OCI-LY7 (cell line): ENCODE results near the gene BCL2L15. TPM values are rescaled to one million over a fixed set of nuclear protein-coding genes. Genes with fewer than 3 reads are reported as not detected.

Experiments used
- BruUV-seq: library from RNA; stranded (reverse); fragments of 400-500 nt; replicated peaks from 2 replicates; lab custom pipeline; 2021; lab: Mats Ljungman, UMichigan
- CTCF ChIA-PET: fragments of 300-600 bp; sonication (Branson Sonifier 250); formaldehyde crosslinking; loops from one replicate; lab custom pipeline; 2022; ENCODE audit warnings: antibody characterized with exemption; ENCODE audit not compliant: unreplicated experiment; lab: Charles Lee
- POLR2A ChIA-PET: fragments of 300-600 bp; sonication (Branson Sonifier 250); formaldehyde crosslinking; loops from one replicate; lab custom pipeline; 2022; ENCODE audit warnings: antibody characterized with exemption; lab: Charles Lee
- DNase-seq: peaks from one replicate; pipeline ENCODE4 v3.0.0-alpha.2; 2015; ENCODE audit warnings: low spot score
- H2AFZ ChIP-seq: fragments of 200-600 bp; sonication (generic), shearing (Covaris generic); 2 replicates; pipeline ENCODE4 v1.6.1; 2014; ENCODE audit warnings: mild to moderate bottlenecking, antibody characterized with exemption, low read length, moderate library complexity
- H3K27ac ChIP-seq: fragments of 200-600 bp; sonication (generic); 2 replicates; pipeline ENCODE4 v1.5.1; 2014; ENCODE audit warnings: mixed run types, low read depth, mild to moderate bottlenecking, moderate library complexity, low read length, inconsistent platforms; ENCODE audit not compliant: poor library complexity, severe bottlenecking
- H3K36me3 ChIP-seq: fragments of 200-600 bp; sonication (generic); 2 replicates; pipeline ENCODE4 v1.6.1; 2014; ENCODE audit warnings: mild to moderate bottlenecking, antibody characterized with exemption, low read length, moderate library complexity, mixed read lengths; ENCODE audit not compliant: insufficient read depth
- H3K4me1 ChIP-seq: fragments of 200-600 bp; sonication (generic); 2 replicates; pipeline ENCODE4 v1.5.1; 2014; ENCODE audit warnings: mild to moderate bottlenecking, low read length; ENCODE audit not compliant: insufficient read depth, poor library complexity, severe bottlenecking
- H3K4me2 ChIP-seq: fragments of 200-600 bp; sonication (generic); 2 replicates; pipeline ENCODE4 v1.6.1; 2014; ENCODE audit warnings: mild to moderate bottlenecking, low read length
- H3K4me3 ChIP-seq: fragments of 200-600 bp; sonication (generic); 2 replicates; pipeline ENCODE4 v1.5.1; 2014; ENCODE audit warnings: mild to moderate bottlenecking, low read depth, low read length; ENCODE audit not compliant: poor library complexity, severe bottlenecking
- H3K79me2 ChIP-seq: fragments of 200-600 bp; sonication (generic); 2 replicates; pipeline ENCODE4 v1.6.1; 2016; ENCODE audit warnings: low read depth, mild to moderate bottlenecking, low read length, moderate library complexity, mixed read lengths; ENCODE audit not compliant: insufficient read depth
- H3K9me2 ChIP-seq: fragments of 200-600 bp; sonication (generic); 2 replicates; pipeline ENCODE4 v1.6.1; 2016; ENCODE audit warnings: mild to moderate bottlenecking, low read length, mixed read lengths; ENCODE audit not compliant: insufficient read depth
- H3K9me3 ChIP-seq: fragments of 200-600 bp; sonication (generic); 2 replicates; pipeline ENCODE4 v1.6.1; 2014; ENCODE audit warnings: mild to moderate bottlenecking, mixed run types, low read length, mixed read lengths
- H4K20me1 ChIP-seq: fragments of 200-600 bp; sonication (generic); 2 replicates; pipeline ENCODE4 v1.6.1; 2014; ENCODE audit warnings: mild to moderate bottlenecking, antibody characterized with exemption, low read length, moderate library complexity, mixed read lengths; ENCODE audit not compliant: insufficient read depth
- EZH2phosphoT487 ChIP-seq: fragments of 200-600 bp; sonication (generic); IDR thresholded peaks from 2 replicates; pipeline ENCODE4 v1.6.1; 2018; ENCODE audit warnings: low read depth, borderline replicate concordance, mild to moderate bottlenecking, mixed run types, antibody characterized with exemption, low read length, moderate library complexity, mixed read lengths
- intact Hi-C: fragments of 100-400 bp; cut with micrococcal nuclease; formaldehyde crosslinking; loops from one replicate; pipeline ENCODE4 v1.10.0; 2022; ENCODE audit not compliant: unreplicated experiment
- total RNA-seq, 2 experiments: library from RNA; depleted of rRNA in 1 of 2; stranded (reverse); fragments of >200 nt in 1 of 2; shearing (Covaris generic) in 1 of 2; gene quantifications; 2 replicates each; pipeline ENCODE4 v1.2.3, GENCODE V29; 2014 to 2022
- TF ChIP-seq, protein P1 (sequence below): fragments of 200-600 bp; sonication (generic); conservative IDR thresholded peaks from 2 replicates; pipeline ENCODE4 v1.5.1; 2014; ENCODE audit warnings: mild to moderate bottlenecking, antibody characterized with exemption, low read length, moderate library complexity, mixed read lengths

BCL2L15 gene
- total RNA-seq, 2 experiments from 2014 or later, result 0.82 to 1.1 TPM

DNA sequence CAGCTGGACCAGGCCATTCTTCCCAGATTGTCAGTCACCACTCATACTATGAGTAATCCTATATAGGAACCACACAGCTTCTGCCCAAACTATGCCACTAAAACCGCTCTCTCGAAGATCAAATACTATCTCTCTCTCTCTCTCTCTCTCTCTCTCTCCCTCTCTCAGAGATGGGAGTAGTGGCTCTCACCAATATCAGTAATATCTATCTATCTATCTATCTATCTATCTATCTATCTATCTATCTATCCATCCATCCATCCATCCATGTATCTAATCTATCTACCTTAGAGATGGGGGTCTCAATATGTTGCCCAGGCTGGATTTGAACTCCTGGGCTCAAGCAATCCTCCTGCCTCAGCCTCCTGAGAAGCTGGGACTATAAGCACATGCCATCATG, 37.1 kb upstream of the BCL2L15 start:
- Histone ChIP-seq H3K27ac (no peak overlapping the region), H3K9me3 (no peaks in the 10 kb centered on the region), H3K9me2 (no peaks in the 10 kb centered on the region), H3K4me3 (no peak overlapping the region), H3K4me1 (peaks cover 20% of the 10 kb centered on the region), H3K36me3 (no peaks in the 10 kb centered on the region), H4K20me1 (no peaks in the 10 kb centered on the region), H3K4me2 (no peak overlapping the region), H2AFZ (no peak overlapping the region), H3K79me2 (no peaks in the 10 kb centered on the region)
- intact Hi-C loops, result no loop called here
- BruUV-seq, result no TSS peak
- ChIA-PET CTCF (no interaction called here), POLR2A (interaction anchor here (0.6 to 0.9 kb wide), 4 partner anchors 10 to 88 kb away, joined by 3 to 6 read pairs (median 3); no protein-coding TSS in a partner anchor)
- TF ChIP-seq EZH2phosphoT487, result no peak
- TF ChIP-seq, protein P1, sequence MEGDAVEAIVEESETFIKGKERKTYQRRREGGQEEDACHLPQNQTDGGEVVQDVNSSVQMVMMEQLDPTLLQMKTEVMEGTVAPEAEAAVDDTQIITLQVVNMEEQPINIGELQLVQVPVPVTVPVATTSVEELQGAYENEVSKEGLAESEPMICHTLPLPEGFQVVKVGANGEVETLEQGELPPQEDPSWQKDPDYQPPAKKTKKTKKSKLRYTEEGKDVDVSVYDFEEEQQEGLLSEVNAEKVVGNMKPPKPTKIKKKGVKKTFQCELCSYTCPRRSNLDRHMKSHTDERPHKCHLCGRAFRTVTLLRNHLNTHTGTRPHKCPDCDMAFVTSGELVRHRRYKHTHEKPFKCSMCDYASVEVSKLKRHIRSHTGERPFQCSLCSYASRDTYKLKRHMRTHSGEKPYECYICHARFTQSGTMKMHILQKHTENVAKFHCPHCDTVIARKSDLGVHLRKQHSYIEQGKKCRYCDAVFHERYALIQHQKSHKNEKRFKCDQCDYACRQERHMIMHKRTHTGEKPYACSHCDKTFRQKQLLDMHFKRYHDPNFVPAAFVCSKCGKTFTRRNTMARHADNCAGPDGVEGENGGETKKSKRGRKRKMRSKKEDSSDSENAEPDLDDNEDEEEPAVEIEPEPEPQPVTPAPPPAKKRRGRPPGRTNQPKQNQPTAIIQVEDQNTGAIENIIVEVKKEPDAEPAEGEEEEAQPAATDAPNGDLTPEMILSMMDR, result no peak
- DNase-seq, result no peak

DNA sequence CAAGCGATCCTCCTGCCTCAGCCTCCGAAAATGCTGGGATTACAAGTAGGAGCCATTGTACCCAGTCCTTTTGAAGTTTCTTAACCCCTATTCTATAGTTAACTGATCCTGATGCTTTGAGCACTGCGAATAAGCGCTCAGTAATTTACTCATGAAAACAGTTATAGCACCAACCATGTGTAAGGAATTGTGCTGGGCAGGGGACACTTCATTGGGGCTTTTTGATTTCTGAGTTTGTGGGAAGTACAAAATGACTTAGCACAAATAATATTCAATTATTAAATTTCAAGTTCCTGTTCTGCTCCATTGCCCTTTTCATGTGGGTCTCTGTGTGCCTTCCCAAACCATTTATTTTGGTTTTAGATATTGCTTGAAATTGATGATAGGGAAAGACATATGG, 35.6 kb upstream of the BCL2L15 start:
- intact Hi-C loops, result no loop called here
- TF ChIP-seq, protein P1, result no peak
- no peak for TF ChIP-seq EZH2phosphoT487
- no peak overlapping the region for H3K4me3 ChIP-seq

DNA sequence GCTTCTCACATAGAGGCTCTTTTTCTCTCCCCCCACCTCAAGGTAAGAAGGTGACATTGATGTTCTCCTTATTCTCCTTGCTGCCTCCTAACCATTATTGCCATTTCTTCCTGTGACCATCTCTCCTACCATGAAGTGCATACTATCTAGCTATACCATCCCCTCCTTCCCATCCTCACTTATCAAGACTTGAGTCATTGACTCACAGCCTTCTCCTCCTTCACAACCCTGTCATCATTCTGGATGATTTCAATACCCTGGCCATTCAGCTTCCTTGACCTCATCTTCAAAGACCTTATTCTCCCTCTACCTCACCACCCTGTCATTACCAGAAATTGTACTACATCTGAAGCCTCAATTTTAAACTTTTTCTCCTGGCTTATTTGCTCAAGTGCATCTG, 30.9 kb upstream of the BCL2L15 start:
- intact Hi-C loops, result no loop called here
- POLR2A ChIA-PET, result interaction anchor here (0.8 to 1.2 kb wide), 4 partner anchors 13 to 51 kb away, joined by 3 to 5 read pairs (median 3); no protein-coding TSS in a partner anchor
- Histone ChIP-seq H3K36me3 (peaks cover 30% of the 10 kb centered on the region), H3K4me2 (no peak overlapping the region), H3K4me3 (no peak overlapping the region), H3K79me2 (0 out of 2 replicates have a peak, but pooled peaks cover 3% of the 10 kb centered on the region), H3K27ac (no peak overlapping the region), H3K4me1 (peaks cover 11% of the 10 kb centered on the region), H3K9me2 (no peaks in the 10 kb centered on the region), H2AFZ (no peak overlapping the region), H4K20me1 (no peaks in the 10 kb centered on the region), H3K9me3 (no peaks in the 10 kb centered on the region)
- CTCF ChIA-PET, result interaction anchor here (0.8 kb wide), 1 partner anchor 12 kb away, joined by 3 read pairs; no protein-coding TSS in a partner anchor
- TF ChIP-seq EZH2phosphoT487, result no peak
- TF ChIP-seq, protein P1, result no peak
- no peak for DNase-seq
- no TSS peak for BruUV-seq

More for the DNA sequence above, 35.6 kb upstream of the BCL2L15 start:
- Histone ChIP-seq H2AFZ (no peak overlapping the region), H3K9me2 (no peaks in the 10 kb centered on the region), H3K4me2 (no peak overlapping the region), H3K27ac (no peak overlapping the region), H3K79me2 (no peaks in the 10 kb centered on the region), H3K36me3 (no peaks in the 10 kb centered on the region), H3K4me1 (peaks cover 26% of the 10 kb centered on the region), H4K20me1 (no peaks in the 10 kb centered on the region), H3K9me3 (no peaks in the 10 kb centered on the region)
- no TSS peak for BruUV-seq
- CTCF ChIA-PET, result no interaction called here
- DNase-seq, result no peak
- POLR2A ChIA-PET, result interaction anchor here (0.7 kb wide), 1 partner anchor 1009 kb away, joined by 3 read pairs; no protein-coding TSS in a partner anchor
